CD4-positive, alpha-beta T cell treated with Interleukin-17A for 1 hour (primary cell): ENCODE measurements around the gene POU2AF1.

Source experiments
- DNase-seq: peaks from one replicate; pipeline ENCODE4 v3.0.0-alpha.2; 2020

Gene POU2AF1

GRCh38 chr11:111360150-111361043, 18.7 kb downstream of the POU2AF1 start:
- no peak for DNase-seq

GRCh38 chr11:111359223-111360149, 19.6 kb downstream of the POU2AF1 start:
- DNase-seq, result no peak

- no peak for DNase-seq
These were observed 20.8 kb downstream of the POU2AF1 start for GRCh38 chr11:111358038-111359001.

GRCh38 chr11:111357150-111358037, 21.7 kb downstream of the POU2AF1 start:
- no peak for DNase-seq

- DNase-seq, result no peak
These were observed 22.4 kb downstream of the POU2AF1 start for GRCh38 chr11:111356660-111357048.

- no peak for DNase-seq
These were observed 23.0 kb downstream of the POU2AF1 start for GRCh38 chr11:111355956-111356659.

- DNase-seq, result no peak
These were observed 24.0 kb downstream of the POU2AF1 start for GRCh38 chr11:111355101-111355500.

GRCh38 chr11:111354601-111354891, 24.5 kb downstream of the POU2AF1 start:
- DNase-seq, result no peak

GRCh38 chr11:111353776-111354600, 25.1 kb downstream of the POU2AF1 start:
- DNase-seq, result no peak

GRCh38 chr11:111352935-111353710, 26.0 kb downstream of the POU2AF1 start:
- DNase-seq, result no peak

GRCh38 chr11:111352231-111352746, 26.8 kb downstream of the POU2AF1 start:
- no peak for DNase-seq

GRCh38 chr11:111351374-111352055, 27.6 kb downstream of the POU2AF1 start:
- no peak for DNase-seq

GRCh38 chr11:111350811-111351210, 28.3 kb downstream of the POU2AF1 start:
- no peak for DNase-seq

- no peak for DNase-seq
These were observed 29.8 kb downstream of the POU2AF1 start for GRCh38 chr11:111349191-111349695.

- no peak for DNase-seq
These were observed 30.9 kb downstream of the POU2AF1 start for GRCh38 chr11:111348147-111348546.

GRCh38 chr11:111347723-111348115, 31.4 kb downstream of the POU2AF1 start:
- no peak for DNase-seq

GRCh38 chr11:111347002-111347722, 31.9 kb downstream of the POU2AF1 start:
- no peak for DNase-seq
